ENCODE data around the gene KIAA0040. TPM values are rescaled to one million over a fixed set of nuclear protein-coding genes. Genes with fewer than 3 reads are reported as not detected.

KIAA0040 gene
- total RNA-seq, 1 experiment from 2014 or later = 1.2 TPM

- no peak for DNase-seq (ENCODE audit: low read depth)
Observed at GRCh38 chr1:175171036-175171913, 21.3 kb downstream of the KIAA0040 start.

- DNase-seq (ENCODE audit: low read depth) = peak; percentile 21
Observed at GRCh38 chr1:175169286-175170018, 23.1 kb downstream of the KIAA0040 start.

DNA sequence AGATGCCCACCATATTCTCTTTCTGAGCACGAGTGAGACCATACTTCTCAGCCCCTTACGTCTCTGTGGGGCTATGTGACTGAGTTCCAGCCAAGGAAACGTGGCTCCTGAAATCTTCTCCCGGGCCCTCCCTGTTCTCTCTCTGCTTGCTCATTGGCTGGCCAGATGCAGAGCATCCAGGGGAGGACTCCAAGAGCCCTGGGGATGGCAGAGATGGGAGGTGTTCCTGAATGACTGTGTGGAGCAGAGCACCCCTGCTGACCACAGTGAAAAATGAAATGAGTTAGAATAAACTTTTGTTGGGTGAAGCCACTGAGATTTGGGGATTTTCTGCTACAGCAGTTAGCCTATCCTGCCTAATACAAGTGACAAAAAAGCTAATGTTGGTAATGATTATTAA lies 23.8 kb downstream of the KIAA0040 start:
- DNase-seq (ENCODE audit: low read depth) = no peak

GRCh38 chr1:175167861-175168260 lies 24.7 kb downstream of the KIAA0040 start:
- no peak for DNase-seq (ENCODE audit: low read depth)

DNA sequence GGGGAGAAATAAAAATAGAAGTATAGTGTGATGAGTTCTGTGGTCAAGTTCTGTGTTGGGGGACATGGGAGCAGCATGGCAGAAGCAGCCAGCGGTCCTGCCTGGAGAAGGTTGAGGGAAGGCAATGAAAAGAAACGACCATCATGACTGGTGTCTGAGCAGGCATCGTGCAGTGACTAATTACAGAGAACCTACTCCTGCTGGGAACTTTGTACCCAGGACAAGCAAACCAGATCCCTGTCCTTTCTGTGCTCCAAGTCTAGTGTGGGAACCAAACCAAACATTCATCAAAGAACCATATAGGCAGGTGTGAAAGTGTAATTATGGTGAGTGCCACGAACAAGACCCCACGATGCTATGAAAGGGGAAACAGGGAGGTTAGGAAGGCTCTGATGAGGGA lies 25.8 kb downstream of the KIAA0040 start:
- DNase-seq (ENCODE audit: low read depth) = no peak

DNA sequence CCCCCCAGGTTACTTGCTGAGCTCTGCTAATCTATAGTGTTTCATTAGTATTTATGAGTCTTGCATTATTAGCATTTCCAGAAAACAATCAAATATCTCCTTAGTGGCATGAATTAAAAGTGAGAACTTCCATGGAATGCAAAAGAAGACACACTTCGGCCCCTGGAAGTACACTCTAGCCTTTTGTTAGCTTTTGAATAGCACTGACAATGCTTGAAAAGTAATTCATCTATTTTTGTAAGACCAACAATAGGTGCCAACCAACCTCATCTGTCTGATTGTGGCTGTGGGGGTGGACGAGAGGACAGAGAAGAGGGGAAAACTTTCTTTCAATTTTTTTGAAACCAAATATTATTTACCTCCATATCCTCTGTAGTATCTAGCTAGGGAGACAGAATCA lies 27.8 kb downstream of the KIAA0040 start:
- no peak for DNase-seq (ENCODE audit: low read depth)

- no peak for DNase-seq (ENCODE audit: low read depth)
Observed at GRCh38 chr1:175163702-175164101, 28.9 kb downstream of the KIAA0040 start.

GRCh38 chr1:175162955-175163354 lies 29.6 kb downstream of the KIAA0040 start:
- DNase-seq (ENCODE audit: low read depth) = no peak

- DNase-seq (ENCODE audit: low read depth) = peak; percentile 54
Observed at GRCh38 chr1:175158170-175158591, 34.4 kb downstream of the KIAA0040 start.

- no peak for DNase-seq (ENCODE audit: low read depth)
Observed at GRCh38 chr1:175157200-175157599, 35.4 kb downstream of the KIAA0040 start.

GRCh38 chr1:175155936-175156335 lies 36.6 kb downstream of the KIAA0040 start:
- no peak for DNase-seq (ENCODE audit: low read depth)

DNA sequence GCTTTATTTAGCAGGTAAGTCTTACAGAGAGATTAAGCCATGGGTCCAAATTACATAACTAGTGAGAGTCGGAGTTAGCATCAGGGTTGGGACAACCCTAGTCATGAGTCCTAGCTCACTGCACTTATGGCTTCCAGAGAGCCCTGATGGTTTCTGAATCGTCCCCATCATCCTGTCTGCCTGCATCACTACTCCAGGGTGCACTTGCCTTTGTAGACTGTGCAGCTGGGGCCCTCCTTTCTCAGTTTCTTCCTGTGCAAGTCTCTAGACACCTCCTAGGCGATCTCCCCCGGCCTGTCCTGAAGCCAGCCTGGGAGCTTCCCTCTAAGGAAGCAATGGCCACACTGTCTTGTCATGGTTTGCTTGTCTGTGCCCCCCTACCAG lies 37.1 kb downstream of the KIAA0040 start:
- DNase-seq (ENCODE audit: low read depth) = no peak

- DNase-seq (ENCODE audit: low read depth) = peak; percentile 26
Observed at GRCh38 chr1:175154629-175155472, 37.7 kb downstream of the KIAA0040 start.

GRCh38 chr1:175152006-175152652 lies 40.4 kb downstream of the KIAA0040 start:
- peak; percentile 27 for DNase-seq (ENCODE audit: low read depth)

GRCh38 chr1:175150596-175151319 lies 41.8 kb downstream of the KIAA0040 start:
- DNase-seq (ENCODE audit: low read depth) = peak; percentile 53

GRCh38 chr1:175148068-175148467 lies 44.5 kb downstream of the KIAA0040 start:
- no peak for DNase-seq (ENCODE audit: low read depth)

DNA sequence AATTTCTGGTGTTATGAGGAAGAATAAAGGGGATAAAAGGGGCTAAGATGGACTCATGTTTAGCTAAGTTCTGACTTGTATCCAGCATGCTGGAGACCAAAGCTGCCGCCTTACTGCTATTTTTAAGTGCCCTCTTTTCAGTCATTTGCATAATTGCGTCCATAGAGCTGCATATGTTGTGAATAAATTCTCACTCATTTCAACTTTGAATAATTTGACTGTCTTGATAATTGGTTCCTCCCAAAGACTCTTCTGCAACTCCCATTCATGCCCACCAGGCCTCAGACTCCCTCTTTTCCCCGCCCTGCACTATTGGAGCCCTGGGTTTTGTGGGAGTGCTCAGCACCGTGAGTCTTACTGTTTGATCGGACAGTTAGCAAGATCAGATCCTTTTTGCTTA lies 45.0 kb downstream of the KIAA0040 start:
- no peak for DNase-seq (ENCODE audit: low read depth)

- peak; percentile 49 for DNase-seq (ENCODE audit: low read depth)
Observed at GRCh38 chr1:175146529-175147213, 45.9 kb downstream of the KIAA0040 start.

- peak; percentile 47 for DNase-seq (ENCODE audit: low read depth)
Observed at GRCh38 chr1:175145899-175146528, 46.6 kb downstream of the KIAA0040 start.

DNA sequence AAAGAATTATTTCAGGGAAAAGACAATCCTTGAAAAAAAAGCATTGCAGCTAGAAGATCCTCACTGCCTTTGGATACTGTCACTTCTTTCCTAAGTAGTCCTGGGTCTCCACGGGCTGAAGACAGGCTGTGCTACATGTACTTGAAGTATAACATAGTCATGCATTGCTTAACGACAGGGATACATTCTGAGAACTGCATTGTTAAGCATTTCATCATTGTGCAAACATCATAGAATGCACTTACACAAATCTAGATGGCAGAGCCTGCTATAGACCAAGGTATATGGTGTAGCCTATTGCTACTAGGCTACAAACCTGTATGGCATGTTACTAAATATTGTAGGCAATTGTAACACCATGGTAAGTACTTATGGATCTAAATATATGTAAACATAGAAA lies 54.0 kb downstream of the KIAA0040 start:
- no peak for DNase-seq (ENCODE audit: low read depth)
